ENCODE data around the gene DPF1. TPM values are rescaled to one million over a fixed set of nuclear protein-coding genes. Genes with fewer than 3 reads are reported as not detected.
A peak's percentile ranks its signal among the peaks of the same experiment; 100 is the strongest.

Gene DPF1
- polyA plus RNA-seq, 1 donor (not counting 4 experiments of a cell fraction or from before 2014, with no cell fraction given): 1.5 TPM

- Histone ChIP-seq H3K79me2 (ENCODE audit: control insufficient read depth, insufficient read depth, low read length) (no peaks in the 10 kb centered on the region), H3K9ac (ENCODE audit: control insufficient read depth, extremely low read depth, insufficient read depth, low read length) (no peak overlapping the region), H3K9me1 (ENCODE audit: control insufficient read depth, extremely low read depth, insufficient read depth, low read length) (no peaks in the 10 kb centered on the region), H3K4me3 (ENCODE audit: control insufficient read depth in 2 of 3, extremely low read depth in 1 of 3, insufficient read depth in 2 of 3, low read depth in 1 of 3, low read length in 3 of 3) (no peak overlapping the region), H3K9me3 (ENCODE audit: control insufficient read depth, low read depth, low read length) (no peaks in the 10 kb centered on the region), H3K4me2 (ENCODE audit: control insufficient read depth, extremely low read depth, insufficient read depth, low read depth, low read length) (peak overlapping the region; percentile 22), H3K27me3 (ENCODE audit: control insufficient read depth, extremely low read depth, insufficient read depth, low read length) (no peaks in the 10 kb centered on the region), H3K4me1 (ENCODE audit: control insufficient read depth, extremely low read depth, insufficient read depth, low read length) (peaks cover 13% of the 10 kb centered on the region), H3K27ac (ENCODE audit: control insufficient read depth, insufficient read depth, low read length) (no peak overlapping the region), H2AFZ (ENCODE audit: control insufficient read depth, low read length) (no peak overlapping the region), H4K20me1 (ENCODE audit: control insufficient read depth, extremely low read depth, insufficient read depth, low read length) (no peaks in the 10 kb centered on the region), H3K36me3 (ENCODE audit: control insufficient read depth in 2 of 2, extremely low read depth in 1 of 2, insufficient read depth in 2 of 2, low read length in 2 of 2) (no peaks in the 10 kb centered on the region)
- dilution Hi-C loops (cut with MboI; ENCODE audit: extremely low pct_ligation_motif_present, low sequenced_read_pairs): no loop called here
- DNase-seq (ENCODE audit: low read depth, low spot score) (no peak), FAIRE-seq (no peak)
- TF ChIP-seq, protein P1, sequence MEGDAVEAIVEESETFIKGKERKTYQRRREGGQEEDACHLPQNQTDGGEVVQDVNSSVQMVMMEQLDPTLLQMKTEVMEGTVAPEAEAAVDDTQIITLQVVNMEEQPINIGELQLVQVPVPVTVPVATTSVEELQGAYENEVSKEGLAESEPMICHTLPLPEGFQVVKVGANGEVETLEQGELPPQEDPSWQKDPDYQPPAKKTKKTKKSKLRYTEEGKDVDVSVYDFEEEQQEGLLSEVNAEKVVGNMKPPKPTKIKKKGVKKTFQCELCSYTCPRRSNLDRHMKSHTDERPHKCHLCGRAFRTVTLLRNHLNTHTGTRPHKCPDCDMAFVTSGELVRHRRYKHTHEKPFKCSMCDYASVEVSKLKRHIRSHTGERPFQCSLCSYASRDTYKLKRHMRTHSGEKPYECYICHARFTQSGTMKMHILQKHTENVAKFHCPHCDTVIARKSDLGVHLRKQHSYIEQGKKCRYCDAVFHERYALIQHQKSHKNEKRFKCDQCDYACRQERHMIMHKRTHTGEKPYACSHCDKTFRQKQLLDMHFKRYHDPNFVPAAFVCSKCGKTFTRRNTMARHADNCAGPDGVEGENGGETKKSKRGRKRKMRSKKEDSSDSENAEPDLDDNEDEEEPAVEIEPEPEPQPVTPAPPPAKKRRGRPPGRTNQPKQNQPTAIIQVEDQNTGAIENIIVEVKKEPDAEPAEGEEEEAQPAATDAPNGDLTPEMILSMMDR (optimal IDR thresholded peaks at IDR 0.05 in 1 of 3, IDR thresholded peaks at IDR 0.05 in 1 of 3, conservative IDR thresholded peaks at IDR 0.05 in 1 of 3; ENCODE audit: extremely low read depth in 1 of 3, insufficient read depth in 2 of 3, low read length in 3 of 3): no peak
Observed at GRCh38 chr19:38221919-38222830, 1.8 kb downstream of the DPF1 start.

GRCh38 chr19:38221421-38221820 lies 2.6 kb downstream of the DPF1 start:
- DNase-seq (ENCODE audit: low read depth, low spot score) (no peak), FAIRE-seq (no peak)
- Histone ChIP-seq H3K4me3 (ENCODE audit: control insufficient read depth in 2 of 3, extremely low read depth in 1 of 3, insufficient read depth in 2 of 3, low read depth in 1 of 3, low read length in 3 of 3) (no peak overlapping the region), H3K9me1 (ENCODE audit: control insufficient read depth, extremely low read depth, insufficient read depth, low read length) (no peaks in the 10 kb centered on the region), H3K27me3 (ENCODE audit: control insufficient read depth, extremely low read depth, insufficient read depth, low read length) (no peaks in the 10 kb centered on the region), H3K4me2 (ENCODE audit: control insufficient read depth, extremely low read depth, insufficient read depth, low read depth, low read length) (no peak overlapping the region), H3K27ac (ENCODE audit: control insufficient read depth, insufficient read depth, low read length) (no peak overlapping the region), H3K79me2 (ENCODE audit: control insufficient read depth, insufficient read depth, low read length) (no peaks in the 10 kb centered on the region), H4K20me1 (ENCODE audit: control insufficient read depth, extremely low read depth, insufficient read depth, low read length) (no peaks in the 10 kb centered on the region), H3K9ac (ENCODE audit: control insufficient read depth, extremely low read depth, insufficient read depth, low read length) (no peak overlapping the region), H3K9me3 (ENCODE audit: control insufficient read depth, low read depth, low read length) (no peaks in the 10 kb centered on the region), H3K4me1 (ENCODE audit: control insufficient read depth, extremely low read depth, insufficient read depth, low read length) (peaks cover 13% of the 10 kb centered on the region), H2AFZ (ENCODE audit: control insufficient read depth, low read length) (no peak overlapping the region), H3K36me3 (ENCODE audit: control insufficient read depth in 2 of 2, extremely low read depth in 1 of 2, insufficient read depth in 2 of 2, low read length in 2 of 2) (no peaks in the 10 kb centered on the region)
- dilution Hi-C loops (cut with MboI; ENCODE audit: extremely low pct_ligation_motif_present, low sequenced_read_pairs): no loop called here
- TF ChIP-seq, protein P1 (optimal IDR thresholded peaks at IDR 0.05 in 1 of 3, IDR thresholded peaks at IDR 0.05 in 1 of 3, conservative IDR thresholded peaks at IDR 0.05 in 1 of 3; ENCODE audit: extremely low read depth in 1 of 3, insufficient read depth in 2 of 3, low read length in 3 of 3): no peak
- no peak for TF ChIP-seq EZH2 (IDR thresholded peaks at IDR 0.05; ENCODE audit: low read length)
